Measurements from ENCODE around the gene NEURL3. TPM values are rescaled to one million over a fixed set of nuclear protein-coding genes. Genes with fewer than 3 reads are reported as not detected.

The NEURL3 gene
- total RNA-seq, 2 donors from 2014 or later: 8.9 to 28.9 TPM

- Histone ChIP-seq H3K9me3 (no peaks in the 10 kb centered on the region), H3K36me3 (no peaks in the 10 kb centered on the region), H3K27ac (no peak overlapping the region), H3K27me3 (replicated peaks; ENCODE audit: insufficient read depth) (peaks cover 3% of the 10 kb centered on the region), H3K4me3 (no peak overlapping the region), H3K4me1 (replicated peaks) (no peaks in the 10 kb centered on the region)
- intact Hi-C loops (cut with DNase I): loop anchor here (10.0 kb wide), 1 partner anchor 199 kb away; the partner anchor contains the start of gene SNRNP200
- 79% methylated on average over 9 of the region's 12 CpGs for WGBS
- DNase-seq (ENCODE audit: low spot score): no peak
- no peak for TF ChIP-seq POLR2AphosphoS5 (IDR thresholded peaks at IDR 0.05)
- TF ChIP-seq, protein P1, sequence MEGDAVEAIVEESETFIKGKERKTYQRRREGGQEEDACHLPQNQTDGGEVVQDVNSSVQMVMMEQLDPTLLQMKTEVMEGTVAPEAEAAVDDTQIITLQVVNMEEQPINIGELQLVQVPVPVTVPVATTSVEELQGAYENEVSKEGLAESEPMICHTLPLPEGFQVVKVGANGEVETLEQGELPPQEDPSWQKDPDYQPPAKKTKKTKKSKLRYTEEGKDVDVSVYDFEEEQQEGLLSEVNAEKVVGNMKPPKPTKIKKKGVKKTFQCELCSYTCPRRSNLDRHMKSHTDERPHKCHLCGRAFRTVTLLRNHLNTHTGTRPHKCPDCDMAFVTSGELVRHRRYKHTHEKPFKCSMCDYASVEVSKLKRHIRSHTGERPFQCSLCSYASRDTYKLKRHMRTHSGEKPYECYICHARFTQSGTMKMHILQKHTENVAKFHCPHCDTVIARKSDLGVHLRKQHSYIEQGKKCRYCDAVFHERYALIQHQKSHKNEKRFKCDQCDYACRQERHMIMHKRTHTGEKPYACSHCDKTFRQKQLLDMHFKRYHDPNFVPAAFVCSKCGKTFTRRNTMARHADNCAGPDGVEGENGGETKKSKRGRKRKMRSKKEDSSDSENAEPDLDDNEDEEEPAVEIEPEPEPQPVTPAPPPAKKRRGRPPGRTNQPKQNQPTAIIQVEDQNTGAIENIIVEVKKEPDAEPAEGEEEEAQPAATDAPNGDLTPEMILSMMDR (IDR thresholded peaks at IDR 0.05): no peak
- no peak for TF ChIP-seq POLR2A (IDR thresholded peaks at IDR 0.05)
Measured at GRCh38 chr2:96503637-96504243, 1.4 kb downstream of the NEURL3 start.

DNA sequence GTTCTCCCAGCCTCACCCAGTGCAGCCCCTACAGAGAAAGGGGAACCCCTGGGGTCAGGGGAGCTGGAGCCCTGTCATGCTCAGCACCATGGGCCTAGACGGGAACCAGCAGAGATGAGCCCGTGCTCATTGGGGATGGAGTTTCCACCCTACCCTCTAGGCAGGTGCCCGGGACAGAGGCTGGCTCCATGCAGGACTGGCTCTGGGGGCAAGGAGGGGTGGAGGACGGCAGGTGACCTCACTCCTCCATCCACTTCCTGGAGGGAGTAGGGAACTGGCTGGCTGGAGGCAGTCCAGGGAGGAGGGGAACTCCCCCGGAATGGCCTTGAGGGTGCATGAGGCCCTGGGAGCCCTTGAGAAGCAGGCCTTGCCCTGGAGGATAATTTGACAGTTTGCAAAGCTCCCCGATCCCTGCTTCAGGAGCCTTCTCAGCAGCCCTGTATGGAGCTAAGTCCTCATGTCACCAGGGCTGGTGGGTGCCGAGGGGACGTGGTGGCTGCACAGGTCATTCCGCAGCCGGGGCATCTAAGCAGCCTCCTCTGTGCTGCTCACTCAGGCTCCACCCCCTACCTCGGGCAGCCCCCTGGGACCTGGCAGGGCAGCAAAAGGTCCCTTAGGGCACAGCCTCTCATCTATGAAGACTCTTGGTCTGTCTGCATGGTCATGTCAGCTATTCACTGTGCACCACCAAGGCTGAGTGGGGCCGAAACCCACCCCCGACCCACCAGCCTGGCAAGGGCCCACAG lies 2.1 kb downstream of the NEURL3 start:
- Histone ChIP-seq H3K4me3 (no peak overlapping the region), H3K27ac (no peak overlapping the region), H3K9me3 (no peaks in the 10 kb centered on the region), H3K36me3 (no peaks in the 10 kb centered on the region), H3K4me1 (replicated peaks) (no peaks in the 10 kb centered on the region), H3K27me3 (replicated peaks; ENCODE audit: insufficient read depth) (peaks cover 3% of the 10 kb centered on the region)
- intact Hi-C loops (cut with DNase I): loop anchor here (10.0 kb wide), 1 partner anchor 198 kb away; the partner anchor contains the start of gene SNRNP200
- WGBS: 80% methylated on average over 13 of the region's 13 CpGs
- DNase-seq (ENCODE audit: low spot score): no peak
- no peak for TF ChIP-seq POLR2A (IDR thresholded peaks at IDR 0.05)
- TF ChIP-seq, protein P1 (IDR thresholded peaks at IDR 0.05): no peak
- TF ChIP-seq POLR2AphosphoS5 (IDR thresholded peaks at IDR 0.05): no peak

DNA sequence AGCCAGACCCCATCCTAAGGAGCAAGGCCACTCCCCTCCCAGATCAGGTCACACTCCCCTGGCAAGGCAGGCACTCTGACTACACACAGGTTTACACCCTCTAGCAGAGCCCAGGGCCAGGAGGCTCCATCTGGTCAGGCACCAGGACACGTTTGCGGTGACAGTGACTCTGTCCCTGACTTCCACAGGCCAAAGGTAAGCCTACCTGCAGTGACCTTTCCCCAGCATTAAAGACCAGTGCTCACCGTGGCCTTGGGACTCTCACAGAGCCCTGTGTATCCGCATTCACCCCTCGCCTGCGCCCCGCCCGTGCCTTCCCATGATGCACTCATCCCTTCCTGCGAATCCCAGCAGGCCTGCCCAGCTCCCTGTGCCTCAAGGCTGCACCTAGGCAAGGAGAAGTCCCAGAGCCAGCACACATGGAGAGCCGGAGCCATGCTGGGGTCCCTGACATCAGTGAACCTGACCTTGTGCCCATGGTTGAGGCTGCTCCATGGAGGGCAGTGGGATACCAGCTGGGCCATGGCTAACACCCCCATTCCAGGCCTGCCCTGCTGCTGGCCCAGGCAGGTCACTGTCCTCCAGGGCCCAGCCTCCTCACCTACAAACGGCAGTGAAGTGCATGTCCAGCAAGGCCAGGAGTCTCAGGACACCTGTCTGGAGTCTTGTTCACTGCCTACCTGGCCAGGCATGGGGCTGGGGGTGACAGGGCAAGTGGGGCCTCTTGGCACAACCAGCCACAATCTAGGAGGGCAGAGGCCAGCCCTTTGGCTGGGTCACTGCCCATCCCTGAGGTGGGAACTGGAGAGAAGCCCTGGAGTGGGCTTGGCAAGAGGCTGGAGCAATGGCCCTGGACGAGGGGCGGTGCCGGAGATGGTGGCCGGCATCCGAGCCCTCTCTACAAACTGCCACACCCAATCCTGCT lies 3.0 kb downstream of the NEURL3 start:
- TF ChIP-seq POLR2AphosphoS5 (IDR thresholded peaks at IDR 0.05): no peak
- TF ChIP-seq, protein P1 (IDR thresholded peaks at IDR 0.05): no peak
- TF ChIP-seq POLR2A (IDR thresholded peaks at IDR 0.05): no peak
- intact Hi-C loops (cut with DNase I): loop anchor here (10.0 kb wide), 1 partner anchor 197 kb away; the partner anchor contains the start of gene SNRNP200
- no peaks in the 10 kb centered on the region for H3K9me3 ChIP-seq
- H3K4me1 ChIP-seq (replicated peaks): no peaks in the 10 kb centered on the region
- no peaks in the 10 kb centered on the region for H3K36me3 ChIP-seq
- DNase-seq (ENCODE audit: low spot score): no peak
- H3K27me3 ChIP-seq (replicated peaks; ENCODE audit: insufficient read depth): peaks cover 3% of the 10 kb centered on the region
- no peak overlapping the region for H3K27ac ChIP-seq
- no peak overlapping the region for H3K4me3 ChIP-seq
- WGBS: 84% methylated on average over 16 of the region's 16 CpGs

DNA sequence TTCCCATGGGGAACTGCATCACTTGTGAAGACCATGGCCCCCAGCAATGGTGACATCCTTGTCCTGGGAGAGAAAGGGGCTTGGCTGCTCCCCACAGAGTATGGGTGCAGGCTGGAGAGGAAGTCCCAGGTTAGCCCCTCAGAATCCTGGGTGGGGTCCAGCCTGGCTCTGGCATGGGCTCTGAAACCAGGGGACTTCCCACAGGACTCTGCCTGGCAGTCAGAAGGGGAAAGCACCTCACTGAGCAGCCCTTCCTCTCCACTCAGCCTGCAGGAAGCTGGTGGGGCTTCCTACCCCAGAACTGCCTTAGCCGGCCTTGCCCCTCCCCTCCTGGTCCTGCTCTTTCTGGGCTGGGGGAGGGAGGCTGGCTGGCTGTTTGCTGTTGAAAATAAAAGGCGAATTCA lies 3.7 kb downstream of the NEURL3 start:
- H3K9me3 ChIP-seq: no peaks in the 10 kb centered on the region
- H3K27ac ChIP-seq: no peak overlapping the region
- no peak overlapping the region for H3K4me3 ChIP-seq
- H3K36me3 ChIP-seq: no peaks in the 10 kb centered on the region
- intact Hi-C loops (cut with DNase I): loop anchor here (10.0 kb wide), 1 partner anchor 197 kb away; the partner anchor contains the start of gene SNRNP200
- TF ChIP-seq POLR2A (IDR thresholded peaks at IDR 0.05) (no peak), POLR2AphosphoS5 (IDR thresholded peaks at IDR 0.05) (no peak)
- TF ChIP-seq, protein P1 (IDR thresholded peaks at IDR 0.05): no peak
- no peak for DNase-seq (ENCODE audit: low spot score)
- peaks cover 3% of the 10 kb centered on the region for H3K27me3 ChIP-seq (replicated peaks; ENCODE audit: insufficient read depth)
- no peaks in the 10 kb centered on the region for H3K4me1 ChIP-seq (replicated peaks)
- WGBS: 59% methylated on average over 2 of the region's 2 CpGs

All from prostate gland (tissue), 2 donors.